ENCODE measurements around the gene TDRD1.

The TDRD1 gene

DNA sequence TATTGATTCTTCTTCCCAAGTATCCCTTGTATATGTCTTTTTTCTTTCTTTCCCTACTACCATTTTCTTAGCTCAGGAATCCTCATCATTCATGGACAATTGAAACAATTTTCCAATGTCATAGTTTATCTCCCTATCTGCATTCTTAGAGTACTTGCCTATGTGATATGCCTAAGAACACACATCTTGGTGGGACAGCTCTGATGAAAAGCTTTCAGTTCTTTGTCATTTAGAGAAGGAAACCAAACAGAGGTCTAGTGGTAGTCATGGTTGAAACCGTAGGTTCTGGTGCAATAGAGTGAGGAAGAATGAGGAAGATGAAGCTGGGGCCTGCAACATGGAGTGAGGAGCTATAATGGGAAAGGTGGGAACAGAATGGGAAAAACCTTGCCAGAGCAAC is 28.2 kb downstream of the TDRD1 start:
- TF ChIP-seq CTCF (IDR thresholded peaks at IDR 0.05; ENCODE audit: borderline replicate concordance, insufficient read depth, low read depth, low read length): no peak
- no peak overlapping the region for H3K4me3 ChIP-seq (ENCODE audit: low read depth, low read length)

DNA sequence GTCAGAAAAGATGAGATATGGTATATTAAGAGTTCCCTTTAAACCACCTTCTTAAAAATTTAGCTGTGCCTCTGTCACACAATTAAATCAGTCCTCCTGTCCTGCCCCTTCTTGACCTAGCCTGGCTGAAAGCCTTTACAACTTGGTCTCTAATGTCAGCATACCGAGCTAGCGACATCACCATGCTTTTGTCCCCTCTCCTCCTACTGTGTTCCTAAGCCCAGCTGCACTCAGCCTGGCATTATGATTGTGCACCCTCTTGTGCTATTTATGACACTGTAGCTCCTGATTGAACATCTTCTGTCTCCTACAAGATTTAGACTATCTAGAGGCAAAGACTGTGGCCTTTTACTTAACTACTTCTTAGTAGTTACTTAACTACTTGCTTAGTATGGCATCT is 29.2 kb downstream of the TDRD1 start:
- H3K4me3 ChIP-seq (ENCODE audit: low read depth, low read length): no peak overlapping the region
- TF ChIP-seq CTCF (IDR thresholded peaks at IDR 0.05; ENCODE audit: borderline replicate concordance, insufficient read depth, low read depth, low read length): no peak

- no peak for TF ChIP-seq CTCF (IDR thresholded peaks at IDR 0.05; ENCODE audit: borderline replicate concordance, insufficient read depth, low read depth, low read length)
- H3K4me3 ChIP-seq (ENCODE audit: low read depth, low read length): no peak overlapping the region
These were observed 33.0 kb downstream of the TDRD1 start for GRCh38 chr10:114212153-114212552.

DNA sequence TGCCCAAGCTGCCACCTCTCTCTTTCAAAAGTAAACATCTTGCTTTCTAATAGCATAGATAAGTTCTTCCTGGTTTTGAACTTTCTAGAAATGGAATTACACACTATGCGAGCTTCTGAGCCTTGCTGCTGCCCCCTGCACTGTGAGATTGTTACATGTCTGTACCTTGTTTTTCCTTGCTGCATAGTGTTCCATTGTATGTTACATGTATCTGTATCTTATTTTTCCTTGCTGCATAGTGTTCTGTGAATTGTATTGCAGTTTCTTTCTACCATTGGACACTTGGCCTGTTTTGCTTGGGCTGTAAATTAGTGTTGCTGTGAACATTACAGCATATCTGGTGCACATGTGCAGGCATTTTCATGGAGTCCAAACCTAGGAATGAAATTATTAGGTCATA is 35.9 kb downstream of the TDRD1 start:
- H3K4me3 ChIP-seq (ENCODE audit: low read depth, low read length): no peak overlapping the region
- no peak for TF ChIP-seq CTCF (IDR thresholded peaks at IDR 0.05; ENCODE audit: borderline replicate concordance, insufficient read depth, low read depth, low read length)

- TF ChIP-seq CTCF (IDR thresholded peaks at IDR 0.05; ENCODE audit: borderline replicate concordance, insufficient read depth, low read depth, low read length): no peak
- H3K4me3 ChIP-seq (ENCODE audit: low read depth, low read length): no peak overlapping the region
These were observed 41.1 kb downstream of the TDRD1 start for GRCh38 chr10:114220281-114220680.

GRCh38 chr10:114221235-114221634 is 42.1 kb downstream of the TDRD1 start:
- TF ChIP-seq CTCF (IDR thresholded peaks at IDR 0.05; ENCODE audit: borderline replicate concordance, insufficient read depth, low read depth, low read length): no peak
- no peak overlapping the region for H3K4me3 ChIP-seq (ENCODE audit: low read depth, low read length)

DNA sequence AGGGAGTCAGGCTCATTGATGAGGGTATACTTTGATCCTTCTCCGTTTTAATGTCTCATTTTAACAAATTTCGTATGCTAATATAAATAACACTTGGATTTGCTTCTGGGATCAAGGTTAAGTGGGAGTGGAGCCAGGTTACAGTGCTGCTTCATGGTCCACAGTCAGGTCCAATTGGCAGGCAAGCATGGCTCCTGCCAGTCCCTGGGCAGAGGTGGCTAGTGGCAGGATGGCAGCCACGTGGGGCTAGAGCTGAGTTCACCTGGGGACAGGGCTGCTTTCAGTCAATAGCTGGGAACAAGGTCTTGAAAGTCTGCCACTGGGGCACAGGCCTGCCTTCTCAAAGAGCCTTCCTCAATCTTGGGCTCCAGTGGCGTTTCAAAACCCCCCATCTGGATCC is 43.9 kb downstream of the TDRD1 start:
- no peak for TF ChIP-seq CTCF (IDR thresholded peaks at IDR 0.05; ENCODE audit: borderline replicate concordance, insufficient read depth, low read depth, low read length)
- H3K4me3 ChIP-seq (ENCODE audit: low read depth, low read length): no peak overlapping the region

Data from GM12875 (cell line).